Choroid plexus epithelial cell (primary cell): ENCODE results near the gene HPCAL4.

ENCODE experiments used
- DNase-seq: peaks from one replicate; pipeline ENCODE4 v3.0.0-alpha.2; 2010; ENCODE audit warnings: low read depth
- H3K4me3 ChIP-seq: 2 replicates; pipeline ENCODE4 v1.5.1; 2011; ENCODE audit warnings: low read depth, mild to moderate bottlenecking, control low read depth, low read length, moderate library complexity
- TF ChIP-seq, protein P1 (sequence below): conservative IDR thresholded peaks from 2 replicates; pipeline ENCODE4 v1.5.1; 2011; ENCODE audit warnings: low read depth, mild to moderate bottlenecking, control low read depth, inconsistent platforms, low read length, moderate library complexity

The HPCAL4 gene

DNA sequence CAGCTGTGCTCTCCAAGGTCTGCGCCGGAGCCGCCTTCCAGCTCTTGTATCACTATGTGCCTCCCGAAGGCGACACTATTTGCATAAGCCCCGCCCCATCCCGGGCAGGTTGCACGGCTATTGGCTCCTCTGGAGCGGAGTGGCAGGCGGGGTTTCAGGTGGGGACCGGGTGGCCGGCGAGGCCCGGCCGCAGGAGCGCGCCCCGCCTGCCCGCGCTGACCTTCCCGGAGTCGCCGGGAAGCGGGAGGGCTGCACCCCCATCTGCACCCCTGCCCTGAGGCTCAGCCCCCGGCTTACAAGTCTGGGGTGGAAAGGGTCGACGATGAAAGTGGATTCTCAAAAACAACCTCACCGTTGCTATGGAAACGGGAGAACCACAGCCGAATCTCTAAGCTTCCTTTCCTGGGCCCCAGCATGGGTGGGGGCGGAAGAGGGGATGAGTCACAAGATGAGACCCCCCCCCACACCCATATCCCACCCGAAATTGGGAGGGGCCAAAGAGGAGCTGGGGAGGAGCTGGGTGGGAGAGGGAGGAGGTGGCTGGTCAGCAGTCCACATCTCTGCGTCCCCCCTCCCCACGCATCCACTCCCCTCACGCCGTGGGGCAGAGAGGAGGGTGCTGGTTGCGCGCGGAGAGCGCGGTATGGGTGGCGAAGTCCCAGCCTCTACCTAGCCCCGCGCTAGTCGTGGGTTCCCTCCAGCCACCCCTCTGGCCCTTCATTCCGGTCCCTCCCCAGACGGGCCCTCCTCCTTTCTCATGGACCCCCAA lies at the start of gene HPCAL4:
TSS of gene HPCAL4 (minus strand) at position 51 of the 769 bp plus-strand sequence. CDS start 6,830 bp downstream, outside the sequence.
- H3K4me3 ChIP-seq: peak within 1 kb of the TSS; percentile 17

DNA sequence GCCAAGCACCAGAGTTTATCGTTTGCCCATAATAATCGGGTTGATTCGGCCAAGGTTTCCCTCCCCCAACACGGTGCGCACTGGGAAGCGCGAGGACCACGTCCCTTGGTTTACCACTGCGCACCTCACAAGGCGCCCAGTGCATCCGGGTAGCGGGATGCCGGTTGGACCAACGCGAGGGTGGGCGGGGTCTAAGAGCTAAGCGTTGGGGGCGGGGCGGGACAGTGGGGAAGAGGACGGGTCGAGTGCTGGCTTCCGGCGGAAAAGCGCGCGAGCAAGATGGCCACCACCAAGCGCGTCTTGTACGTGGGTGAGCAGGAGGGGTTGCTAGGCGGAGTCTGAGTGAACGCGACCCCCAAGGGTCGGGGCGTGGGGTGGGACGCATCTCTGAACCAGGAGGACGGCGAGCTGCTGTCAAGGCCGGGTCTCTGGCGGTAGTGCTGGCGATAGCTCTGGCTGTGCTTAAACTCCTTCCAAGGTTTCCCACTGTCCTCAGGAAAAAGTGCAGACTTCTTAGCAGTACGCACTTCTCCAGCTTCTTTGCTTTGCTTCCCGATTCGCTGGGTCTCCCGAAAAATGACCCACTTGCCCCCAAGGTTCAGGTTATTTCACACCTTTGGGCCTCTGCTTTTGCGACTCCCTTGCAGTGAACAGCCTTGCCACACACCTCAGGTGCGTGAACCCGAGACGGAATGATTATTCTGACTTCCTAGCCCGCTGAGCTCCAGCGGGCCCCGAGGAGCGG lies 47.6 kb upstream of the HPCAL4 start, which contains the start of gene PPIE:
TSS of gene PPIE (plus strand) at position 261 of the 745 bp plus-strand sequence. CDS start at position 280, 19 bp downstream.
- DNase-seq: peak; percentile 93
- TF ChIP-seq, protein P1, sequence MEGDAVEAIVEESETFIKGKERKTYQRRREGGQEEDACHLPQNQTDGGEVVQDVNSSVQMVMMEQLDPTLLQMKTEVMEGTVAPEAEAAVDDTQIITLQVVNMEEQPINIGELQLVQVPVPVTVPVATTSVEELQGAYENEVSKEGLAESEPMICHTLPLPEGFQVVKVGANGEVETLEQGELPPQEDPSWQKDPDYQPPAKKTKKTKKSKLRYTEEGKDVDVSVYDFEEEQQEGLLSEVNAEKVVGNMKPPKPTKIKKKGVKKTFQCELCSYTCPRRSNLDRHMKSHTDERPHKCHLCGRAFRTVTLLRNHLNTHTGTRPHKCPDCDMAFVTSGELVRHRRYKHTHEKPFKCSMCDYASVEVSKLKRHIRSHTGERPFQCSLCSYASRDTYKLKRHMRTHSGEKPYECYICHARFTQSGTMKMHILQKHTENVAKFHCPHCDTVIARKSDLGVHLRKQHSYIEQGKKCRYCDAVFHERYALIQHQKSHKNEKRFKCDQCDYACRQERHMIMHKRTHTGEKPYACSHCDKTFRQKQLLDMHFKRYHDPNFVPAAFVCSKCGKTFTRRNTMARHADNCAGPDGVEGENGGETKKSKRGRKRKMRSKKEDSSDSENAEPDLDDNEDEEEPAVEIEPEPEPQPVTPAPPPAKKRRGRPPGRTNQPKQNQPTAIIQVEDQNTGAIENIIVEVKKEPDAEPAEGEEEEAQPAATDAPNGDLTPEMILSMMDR: no peak
- H3K4me3 ChIP-seq: peak within 1 kb of the TSS; percentile 96

More for the DNA sequence above, at the start of gene HPCAL4:
- DNase-seq: peak; percentile 64
- TF ChIP-seq, protein P1: no peak

DNA sequence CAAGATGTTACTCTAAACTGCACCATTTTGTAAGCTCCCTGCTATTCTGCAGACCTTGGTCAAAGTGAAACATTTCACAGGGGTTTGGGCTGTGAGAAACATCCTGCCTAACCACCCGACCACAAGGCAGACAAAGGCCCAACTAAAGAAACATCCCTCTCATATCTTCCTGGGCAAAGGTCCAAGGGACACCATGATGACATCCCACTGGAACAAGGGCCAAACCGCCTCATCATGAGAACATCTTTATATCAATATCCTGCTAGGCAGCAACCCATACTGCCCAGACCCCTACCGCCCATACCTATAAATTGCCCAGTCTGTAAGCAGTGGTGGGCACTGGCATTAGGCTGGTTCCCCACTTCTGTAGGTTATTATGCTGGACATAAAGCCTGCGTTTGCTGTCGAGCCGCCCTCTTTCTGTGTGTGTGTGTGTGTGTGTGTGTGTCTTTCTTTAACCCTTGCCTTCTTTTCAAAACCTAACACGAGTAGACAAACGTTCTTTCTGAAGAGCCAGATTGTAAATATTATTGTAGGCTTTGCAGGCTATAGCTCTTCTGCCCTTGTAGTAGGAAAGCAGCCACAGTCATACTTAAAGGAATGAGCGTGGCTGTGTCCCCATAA lies 46.4 kb upstream of the HPCAL4 start:
- no peak overlapping the region for H3K4me3 ChIP-seq
- DNase-seq: peak; percentile 96
- TF ChIP-seq, protein P1: no peak

DNA sequence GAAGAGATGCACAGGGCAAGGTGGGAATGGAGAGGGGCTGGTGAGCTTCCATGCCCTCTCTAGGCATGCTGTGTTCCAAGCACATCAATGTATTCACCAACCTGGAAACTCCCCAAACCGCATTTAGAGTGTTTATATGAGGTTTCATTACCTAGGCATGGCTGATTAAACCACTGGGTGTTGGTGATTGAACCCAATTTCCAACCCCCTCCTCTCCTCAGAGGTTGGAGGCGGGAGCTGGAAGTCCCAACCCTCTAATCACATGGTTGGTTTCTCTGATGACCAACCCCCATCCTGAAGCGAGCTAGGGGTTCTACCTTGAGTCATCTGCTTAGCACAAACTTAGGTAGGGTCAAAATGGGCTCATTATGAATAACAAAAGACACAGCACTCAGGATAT lies 44.5 kb upstream of the HPCAL4 start:
- DNase-seq: no peak
- no peak overlapping the region for H3K4me3 ChIP-seq
- TF ChIP-seq, protein P1: no peak

DNA sequence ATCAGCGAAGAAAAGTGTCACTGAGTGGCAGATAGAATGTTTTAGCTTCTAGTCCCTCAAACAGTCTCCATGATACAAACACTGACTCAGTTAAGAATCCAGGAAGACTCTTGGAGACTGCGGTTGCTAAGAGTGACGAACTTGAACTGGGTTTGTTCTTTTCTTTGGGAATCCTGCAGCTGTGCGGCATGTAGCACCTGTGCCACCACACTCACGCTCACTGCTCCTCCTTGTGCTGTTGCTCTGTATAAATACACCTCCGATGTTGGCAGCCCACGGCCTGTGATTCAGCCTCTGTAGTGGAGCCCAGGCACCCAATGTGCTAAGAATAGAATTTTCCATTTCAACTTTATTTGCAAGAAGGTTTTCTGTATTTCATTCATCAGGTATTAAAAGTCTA lies 41.9 kb upstream of the HPCAL4 start:
- TF ChIP-seq, protein P1: no peak
- no peak for DNase-seq
- H3K4me3 ChIP-seq: no peak overlapping the region

DNA sequence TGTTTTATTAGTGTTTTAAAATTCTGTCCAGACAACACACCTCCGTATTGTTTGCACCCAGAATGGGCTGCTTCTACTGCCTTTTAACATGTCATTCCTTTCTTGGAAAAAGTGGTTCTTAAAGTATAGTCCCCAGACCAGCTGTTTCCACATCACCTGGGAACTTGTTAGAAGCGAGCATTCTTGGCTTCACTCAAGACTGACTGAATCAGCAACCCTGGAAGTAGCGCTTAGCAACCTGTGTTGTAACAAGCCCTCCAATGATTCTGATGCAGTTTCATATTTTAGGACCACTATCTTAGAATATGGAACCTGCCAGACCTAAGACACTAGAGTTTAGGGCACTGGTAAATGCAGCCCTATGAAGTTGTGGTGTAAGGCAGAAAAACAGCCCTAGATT lies 41.5 kb upstream of the HPCAL4 start:
- TF ChIP-seq, protein P1: no peak
- H3K4me3 ChIP-seq: no peak overlapping the region
- peak; percentile 51 for DNase-seq
